Measurements from ENCODE around the gene DIAPH2. TPM values are rescaled to one million over a fixed set of nuclear protein-coding genes. Genes with fewer than 3 reads are reported as not detected.
A peak's percentile ranks its signal among the peaks of the same experiment; 100 is the strongest.

DIAPH2 gene
- total and polyA plus RNA-seq, 2 of the 13 experiments (the other 11 are each of a cell fraction or from before 2014, with no cell fraction given), result 2.1 to 8.5 TPM

DNA sequence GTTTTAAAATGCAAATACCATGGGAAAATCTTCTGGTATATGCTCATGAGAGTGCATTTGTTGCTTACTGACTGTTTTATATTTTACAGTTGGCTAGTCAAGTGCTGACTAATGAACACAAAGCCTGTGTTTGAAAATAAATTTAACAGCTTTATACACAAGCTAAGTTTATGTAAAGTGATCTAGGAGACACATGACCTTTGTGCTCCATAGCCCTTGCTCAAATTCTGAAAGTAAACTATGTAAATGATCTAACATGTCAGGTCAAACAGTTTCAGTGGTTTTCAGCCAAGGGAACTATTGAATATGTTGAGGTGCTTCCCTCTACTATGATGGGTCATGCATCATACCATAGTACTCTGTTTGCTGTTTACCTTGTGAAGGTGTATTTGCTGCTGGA lies 36.7 kb downstream of the DIAPH2 start (continued):
- TF ChIP-seq, protein P1, sequence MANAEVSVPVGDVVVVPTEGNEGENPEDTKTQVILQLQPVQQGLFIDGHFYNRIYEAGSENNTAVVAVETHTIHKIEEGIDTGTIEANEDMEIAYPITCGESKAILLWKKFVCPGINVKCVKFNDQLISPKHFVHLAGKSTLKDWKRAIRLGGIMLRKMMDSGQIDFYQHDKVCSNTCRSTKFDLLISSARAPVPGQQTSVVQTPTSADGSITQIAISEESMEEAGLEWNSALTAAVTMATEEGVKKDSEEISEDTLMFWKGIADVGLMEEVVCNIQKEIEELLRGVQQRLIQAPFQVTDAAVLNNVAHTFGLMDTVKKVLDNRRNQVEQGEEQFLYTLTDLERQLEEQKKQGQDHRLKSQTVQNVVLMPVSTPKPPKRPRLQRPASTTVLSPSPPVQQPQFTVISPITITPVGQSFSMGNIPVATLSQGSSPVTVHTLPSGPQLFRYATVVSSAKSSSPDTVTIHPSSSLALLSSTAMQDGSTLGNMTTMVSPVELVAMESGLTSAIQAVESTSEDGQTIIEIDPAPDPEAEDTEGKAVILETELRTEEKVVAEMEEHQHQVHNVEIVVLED (CRISPR knock-in tag; IDR thresholded peaks at IDR 0.05; ENCODE audit: borderline replicate concordance), result no peak
- TF ChIP-seq FOXA3 (CRISPR knock-in tag; IDR thresholded peaks at IDR 0.05), result peak; percentile 36; the same call in 1 of the 2 replicates
- TF ChIP-seq, protein P2, sequence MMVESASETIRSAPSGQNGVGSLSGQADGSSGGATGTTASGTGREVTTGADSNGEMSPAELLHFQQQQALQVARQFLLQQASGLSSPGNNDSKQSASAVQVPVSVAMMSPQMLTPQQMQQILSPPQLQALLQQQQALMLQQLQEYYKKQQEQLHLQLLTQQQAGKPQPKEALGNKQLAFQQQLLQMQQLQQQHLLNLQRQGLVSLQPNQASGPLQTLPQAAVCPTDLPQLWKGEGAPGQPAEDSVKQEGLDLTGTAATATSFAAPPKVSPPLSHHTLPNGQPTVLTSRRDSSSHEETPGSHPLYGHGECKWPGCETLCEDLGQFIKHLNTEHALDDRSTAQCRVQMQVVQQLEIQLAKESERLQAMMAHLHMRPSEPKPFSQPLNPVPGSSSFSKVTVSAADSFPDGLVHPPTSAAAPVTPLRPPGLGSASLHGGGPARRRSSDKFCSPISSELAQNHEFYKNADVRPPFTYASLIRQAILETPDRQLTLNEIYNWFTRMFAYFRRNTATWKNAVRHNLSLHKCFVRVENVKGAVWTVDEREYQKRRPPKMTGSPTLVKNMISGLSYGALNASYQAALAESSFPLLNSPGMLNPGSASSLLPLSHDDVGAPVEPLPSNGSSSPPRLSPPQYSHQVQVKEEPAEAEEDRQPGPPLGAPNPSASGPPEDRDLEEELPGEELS (CRISPR knock-in tag; IDR thresholded peaks at IDR 0.05), result peak; percentile 46; the same call in 1 of the 2 replicates
- TF ChIP-seq HNF4A (CRISPR knock-in tag; IDR thresholded peaks at IDR 0.05), result peak; percentile 45; the same call in 1 of the 2 replicates
- TF ChIP-seq NR2F6 (IDR thresholded peaks at IDR 0.05), result peak; percentile 23; the same call in 1 of the 2 replicates
- no peak for TF ChIP-seq NR2F6 (CRISPR knock-in tag; IDR thresholded peaks at IDR 0.05)
- TF ChIP-seq, protein P3, sequence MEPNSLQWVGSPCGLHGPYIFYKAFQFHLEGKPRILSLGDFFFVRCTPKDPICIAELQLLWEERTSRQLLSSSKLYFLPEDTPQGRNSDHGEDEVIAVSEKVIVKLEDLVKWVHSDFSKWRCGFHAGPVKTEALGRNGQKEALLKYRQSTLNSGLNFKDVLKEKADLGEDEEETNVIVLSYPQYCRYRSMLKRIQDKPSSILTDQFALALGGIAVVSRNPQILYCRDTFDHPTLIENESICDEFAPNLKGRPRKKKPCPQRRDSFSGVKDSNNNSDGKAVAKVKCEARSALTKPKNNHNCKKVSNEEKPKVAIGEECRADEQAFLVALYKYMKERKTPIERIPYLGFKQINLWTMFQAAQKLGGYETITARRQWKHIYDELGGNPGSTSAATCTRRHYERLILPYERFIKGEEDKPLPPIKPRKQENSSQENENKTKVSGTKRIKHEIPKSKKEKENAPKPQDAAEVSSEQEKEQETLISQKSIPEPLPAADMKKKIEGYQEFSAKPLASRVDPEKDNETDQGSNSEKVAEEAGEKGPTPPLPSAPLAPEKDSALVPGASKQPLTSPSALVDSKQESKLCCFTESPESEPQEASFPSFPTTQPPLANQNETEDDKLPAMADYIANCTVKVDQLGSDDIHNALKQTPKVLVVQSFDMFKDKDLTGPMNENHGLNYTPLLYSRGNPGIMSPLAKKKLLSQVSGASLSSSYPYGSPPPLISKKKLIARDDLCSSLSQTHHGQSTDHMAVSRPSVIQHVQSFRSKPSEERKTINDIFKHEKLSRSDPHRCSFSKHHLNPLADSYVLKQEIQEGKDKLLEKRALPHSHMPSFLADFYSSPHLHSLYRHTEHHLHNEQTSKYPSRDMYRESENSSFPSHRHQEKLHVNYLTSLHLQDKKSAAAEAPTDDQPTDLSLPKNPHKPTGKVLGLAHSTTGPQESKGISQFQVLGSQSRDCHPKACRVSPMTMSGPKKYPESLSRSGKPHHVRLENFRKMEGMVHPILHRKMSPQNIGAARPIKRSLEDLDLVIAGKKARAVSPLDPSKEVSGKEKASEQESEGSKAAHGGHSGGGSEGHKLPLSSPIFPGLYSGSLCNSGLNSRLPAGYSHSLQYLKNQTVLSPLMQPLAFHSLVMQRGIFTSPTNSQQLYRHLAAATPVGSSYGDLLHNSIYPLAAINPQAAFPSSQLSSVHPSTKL (CRISPR knock-in tag; IDR thresholded peaks at IDR 0.05), result 0 out of 2 replicates have a peak, but pooled peaks have one; percentile 16
- peak; percentile 35; the same call in 1 of the 2 replicates for TF ChIP-seq ZNF644 (CRISPR knock-in tag; IDR thresholded peaks at IDR 0.05; ENCODE audit: low read depth)
- TF ChIP-seq MIER3 (CRISPR knock-in tag; IDR thresholded peaks at IDR 0.05; ENCODE audit: borderline replicate concordance), result no peak
- no peak for TF ChIP-seq ZFX (CRISPR knock-in tag; IDR thresholded peaks at IDR 0.05; ENCODE audit: low read depth)

Measured in HepG2 (cell line).